HG03159 (cell line): Measurements from ENCODE around the gene LBX1.
"Not testable (repeated sequence)": the region's sequence is repeated elsewhere in the genome, so short reads cannot be mapped to it uniquely, and the experiment has no call there.

Experiments
- ATAC-seq: cut with Tn5 transposase; IDR thresholded peaks from one replicate; pipeline ENCODE4 v1.9.1; 2021; ENCODE audit warnings: mild to moderate bottlenecking, moderate library complexity; ENCODE audit not compliant: unreplicated experiment

Gene LBX1

DNA sequence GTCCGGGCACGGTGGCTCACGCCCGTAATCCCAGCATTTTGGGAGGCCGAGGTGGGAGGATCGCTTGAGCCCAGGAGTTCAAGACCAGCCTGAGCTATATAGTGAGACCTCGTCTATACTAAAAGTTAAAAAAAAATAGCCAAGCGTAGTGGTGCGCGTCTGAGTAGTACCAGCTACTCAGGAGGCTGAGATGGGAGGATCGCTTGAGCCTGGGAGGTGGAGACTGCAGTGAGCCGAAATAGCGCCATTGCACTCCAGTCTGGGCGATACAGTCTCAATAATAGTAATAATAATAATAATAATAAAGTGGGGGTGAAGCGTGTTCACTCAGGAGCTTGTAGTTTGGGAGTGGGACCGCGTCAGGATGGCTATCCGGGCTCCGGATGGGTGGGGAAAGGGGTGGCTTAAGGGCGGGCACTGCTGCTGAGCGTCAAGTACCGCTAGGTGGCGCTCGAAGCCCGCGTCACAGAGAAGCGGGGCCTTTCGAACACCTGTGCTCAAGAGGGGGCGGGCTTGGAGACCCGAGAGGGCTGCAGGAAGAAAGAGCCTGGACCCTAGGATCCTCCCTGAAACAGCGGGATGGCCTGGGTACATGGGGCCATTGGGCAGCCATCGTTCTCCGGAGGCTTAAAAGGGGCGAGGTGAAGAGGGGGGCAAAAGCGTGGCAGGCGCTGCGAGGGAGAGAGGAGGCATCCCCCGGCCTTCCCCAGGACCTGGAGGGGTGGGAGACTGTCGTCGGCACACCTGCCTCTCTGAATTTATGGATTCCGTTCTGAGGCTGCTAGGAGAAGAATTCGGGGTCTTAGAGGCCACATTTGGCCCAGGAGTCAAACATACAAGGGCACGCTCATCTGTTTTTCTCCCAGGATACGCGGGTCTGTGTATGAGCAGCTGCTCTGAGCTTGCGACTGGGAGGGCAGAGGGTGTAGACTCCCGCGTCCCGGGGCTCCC, 14.5 kb downstream of the LBX1 start:
- ATAC-seq = peak; percentile 52

- ATAC-seq = no peak
Measured at GRCh38 chr10:101208543-101208942, 20.7 kb downstream of the LBX1 start.

- no peak for ATAC-seq
Measured at GRCh38 chr10:101207026-101207425, 22.2 kb downstream of the LBX1 start.

DNA sequence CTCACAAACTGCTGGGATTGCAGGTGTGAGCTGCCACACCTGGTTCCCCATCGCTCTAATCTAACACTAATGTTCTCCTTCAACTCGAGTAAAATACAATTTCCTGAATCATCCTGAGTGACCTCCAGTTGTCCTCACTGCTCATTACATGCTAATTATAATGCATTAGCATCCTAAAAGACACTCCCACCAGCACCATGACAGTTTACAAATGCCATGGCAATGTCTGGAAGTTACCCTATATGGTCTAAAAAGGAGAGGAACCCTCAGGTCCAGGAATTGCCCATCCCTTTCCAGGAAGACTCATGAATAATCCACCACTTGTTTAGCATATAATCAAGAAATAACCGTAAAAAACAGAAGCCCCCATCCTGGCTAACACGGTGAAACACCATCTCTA, 26.6 kb downstream of the LBX1 start:
- not testable (repeated sequence) for ATAC-seq

GRCh38 chr10:101198326-101198977, 30.8 kb downstream of the LBX1 start:
- ATAC-seq = not testable (repeated sequence)

DNA sequence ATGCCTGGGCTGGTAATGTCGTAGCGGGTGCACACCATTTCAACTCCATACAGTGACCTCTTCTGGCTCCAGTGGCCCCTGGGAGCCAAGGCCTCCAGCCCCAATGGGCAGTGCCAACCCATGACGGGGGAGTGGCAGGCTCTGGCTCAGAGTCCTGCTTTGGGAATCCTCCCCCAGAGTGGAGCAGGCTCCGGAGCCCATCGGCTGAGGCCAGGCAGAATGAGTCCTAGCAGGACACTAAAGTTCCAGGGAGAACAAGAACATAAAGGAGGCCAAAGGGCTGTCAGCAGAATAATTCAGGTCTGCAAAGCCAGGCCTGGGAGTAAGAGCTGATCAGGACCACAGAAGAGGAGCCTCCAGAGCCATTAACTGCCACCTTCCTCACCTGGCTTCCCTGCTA, 33.3 kb downstream of the LBX1 start:
- ATAC-seq = no peak

DNA sequence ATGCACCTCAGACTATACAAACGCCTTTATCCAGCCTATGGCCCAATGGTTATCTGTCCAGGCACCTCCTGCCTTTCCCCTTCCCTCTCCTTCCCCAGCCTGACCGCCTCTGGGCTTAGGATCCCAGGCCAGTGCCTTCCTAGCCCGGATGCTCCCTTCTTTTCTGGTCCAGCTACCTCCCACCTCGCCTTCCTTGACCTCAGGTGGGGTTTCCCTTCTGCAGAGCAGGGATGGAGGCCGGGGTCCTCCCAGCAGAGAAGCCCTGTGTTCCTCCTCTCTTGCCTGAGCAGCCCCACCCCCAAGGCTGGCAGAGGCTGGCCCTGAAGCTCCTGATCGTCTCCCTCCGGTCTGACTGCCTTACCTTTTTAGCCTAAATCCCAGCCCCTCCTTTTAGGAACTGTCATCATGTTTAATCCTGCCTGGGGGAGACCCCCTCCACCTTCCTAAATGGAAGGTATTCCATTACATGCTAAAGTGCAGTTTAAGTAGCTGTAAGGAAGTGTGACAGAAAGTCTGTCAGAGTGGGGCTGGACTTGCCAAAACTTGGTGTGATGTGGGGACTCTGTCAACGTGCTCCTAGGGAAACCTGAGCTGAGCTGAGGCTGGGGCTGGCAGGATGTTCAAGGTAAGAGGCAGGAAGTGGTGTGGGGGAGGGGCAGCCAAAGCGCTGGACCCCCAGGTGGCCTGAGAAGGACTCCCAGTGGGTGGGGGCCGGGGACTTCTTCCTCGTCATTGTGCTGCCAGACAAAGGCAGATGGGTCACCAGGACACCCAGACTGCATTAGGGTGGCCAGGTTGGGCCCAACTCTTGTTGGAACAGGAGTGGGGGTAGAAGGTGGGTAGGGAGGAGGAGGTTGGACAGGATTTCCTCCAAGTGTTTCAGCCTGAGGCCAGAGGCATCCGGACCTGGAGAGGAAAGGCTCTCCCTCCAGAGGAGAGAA, 39.5 kb downstream of the LBX1 start:
- ATAC-seq = no peak

DNA sequence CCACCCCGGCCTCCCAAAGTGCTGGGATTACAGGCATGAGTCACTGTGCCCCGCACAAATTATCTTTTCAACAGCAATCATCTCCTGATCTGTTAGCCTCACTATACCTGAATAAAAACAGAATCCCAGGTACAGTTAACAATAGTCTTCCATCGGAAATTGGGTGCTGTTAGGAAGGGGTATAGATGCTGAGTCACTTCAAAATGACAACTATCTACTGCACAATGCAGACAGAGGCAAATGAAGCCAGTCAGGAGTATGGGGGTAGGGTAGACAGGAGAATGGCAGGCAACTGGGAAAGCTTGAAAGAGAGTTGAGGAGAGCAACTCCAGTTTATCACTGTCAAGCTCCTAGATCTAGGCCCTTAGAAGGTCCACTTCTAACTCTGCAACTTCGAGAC, 40.3 kb downstream of the LBX1 start:
- ATAC-seq = no peak

DNA sequence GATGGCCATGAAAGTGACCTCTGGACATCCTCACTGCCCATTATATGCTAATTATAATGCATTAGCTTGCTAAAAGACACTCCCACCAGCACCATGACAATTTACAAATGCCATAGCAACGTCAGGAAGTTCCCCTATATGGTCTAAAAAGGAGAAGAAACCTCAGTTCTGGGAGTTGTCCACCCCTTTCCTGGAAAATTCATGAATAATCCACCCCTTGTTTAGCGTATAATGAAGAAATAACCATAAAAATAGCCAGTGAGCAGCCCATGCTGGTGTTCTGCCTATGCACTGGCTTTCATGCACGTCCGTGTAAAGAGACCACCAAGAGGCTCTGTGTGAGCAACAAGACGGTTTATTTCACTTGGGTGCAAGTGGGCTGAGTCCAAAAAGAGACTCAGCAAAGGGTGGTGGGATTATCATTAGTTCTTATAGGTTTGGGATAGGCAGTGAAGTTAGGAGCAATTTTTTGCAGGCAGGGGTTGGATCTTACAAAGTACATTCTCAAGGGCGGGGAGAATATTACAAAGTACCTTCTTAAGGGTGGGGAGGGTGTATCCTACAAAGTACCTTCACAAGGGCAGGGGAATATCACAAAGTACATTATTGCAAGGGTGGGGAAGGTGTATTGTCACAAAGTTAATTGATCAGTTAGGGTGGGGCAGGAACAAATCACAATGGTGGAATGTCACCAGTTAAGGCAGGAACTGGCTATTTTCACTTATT, 45.6 kb downstream of the LBX1 start:
- ATAC-seq = no peak

- no peak for ATAC-seq
Measured at GRCh38 chr10:101182936-101183335, 46.3 kb downstream of the LBX1 start.
